Neuron (in vitro differentiated cells): ENCODE measurements around the gene VAV2.

Experiments
- H2AFZ ChIP-seq: one replicate; pipeline ENCODE4 v1.6.1; 2013; ENCODE audit warnings: low read depth, mild to moderate bottlenecking, inconsistent platforms, low read length, moderate library complexity
- H3K27me3 ChIP-seq: one replicate; pipeline ENCODE4 v1.6.1; 2013; ENCODE audit warnings: low read length; ENCODE audit not compliant: insufficient read depth
- H3K36me3 ChIP-seq: one replicate; pipeline ENCODE4 v1.6.1; 2013; ENCODE audit warnings: low read length; ENCODE audit not compliant: insufficient read depth
- H3K4me1 ChIP-seq: one replicate; pipeline ENCODE4 v1.6.1; 2013; ENCODE audit warnings: low read length; ENCODE audit not compliant: insufficient read depth
- H3K4me3 ChIP-seq: 2 replicates; pipeline ENCODE4 v1.5.1; 2013; ENCODE audit warnings: mild to moderate bottlenecking, low read length, moderate library complexity
- H3K9me3 ChIP-seq: one replicate; pipeline ENCODE4 v1.6.1; 2013; ENCODE audit warnings: low read length

VAV2 gene

GRCh38 chr9:133718563-133719315 lies 273.4 kb downstream of the VAV2 start:
- Histone ChIP-seq H2AFZ (no peak overlapping the region), H3K27me3 (no peaks in the 10 kb centered on the region), H3K4me3 (no peak overlapping the region), H3K36me3 (no peaks in the 10 kb centered on the region), H3K9me3 (no peaks in the 10 kb centered on the region), H3K4me1 (peaks cover 4% of the 10 kb centered on the region)

GRCh38 chr9:133717113-133718031 lies 274.8 kb downstream of the VAV2 start:
- H2AFZ ChIP-seq: no peak overlapping the region
- H3K4me3 ChIP-seq: no peak overlapping the region
- H3K36me3 ChIP-seq: no peaks in the 10 kb centered on the region
- peaks cover 4% of the 10 kb centered on the region for H3K4me1 ChIP-seq
- H3K9me3 ChIP-seq: no peaks in the 10 kb centered on the region
- no peaks in the 10 kb centered on the region for H3K27me3 ChIP-seq

GRCh38 chr9:133716564-133717112 lies 275.5 kb downstream of the VAV2 start:
- no peaks in the 10 kb centered on the region for H3K36me3 ChIP-seq
- H3K9me3 ChIP-seq: no peaks in the 10 kb centered on the region
- no peaks in the 10 kb centered on the region for H3K27me3 ChIP-seq
- H3K4me3 ChIP-seq: no peak overlapping the region
- peaks cover 6% of the 10 kb centered on the region for H3K4me1 ChIP-seq
- H2AFZ ChIP-seq: no peak overlapping the region

- peaks cover 6% of the 10 kb centered on the region for H3K4me1 ChIP-seq
- H3K27me3 ChIP-seq: no peaks in the 10 kb centered on the region
- H3K4me3 ChIP-seq: no peak overlapping the region
- H3K9me3 ChIP-seq: no peaks in the 10 kb centered on the region
- no peak overlapping the region for H2AFZ ChIP-seq
- no peaks in the 10 kb centered on the region for H3K36me3 ChIP-seq
These were observed 276.1 kb downstream of the VAV2 start for GRCh38 chr9:133715866-133716563.

- H3K4me1 ChIP-seq: peaks cover 6% of the 10 kb centered on the region
- no peaks in the 10 kb centered on the region for H3K9me3 ChIP-seq
- no peak overlapping the region for H2AFZ ChIP-seq
- no peaks in the 10 kb centered on the region for H3K36me3 ChIP-seq
- no peaks in the 10 kb centered on the region for H3K27me3 ChIP-seq
- no peak overlapping the region for H3K4me3 ChIP-seq
These were observed 276.7 kb downstream of the VAV2 start for GRCh38 chr9:133715295-133715865.

- Histone ChIP-seq H3K4me3 (no peak overlapping the region), H3K4me1 (peaks cover 6% of the 10 kb centered on the region), H3K36me3 (no peaks in the 10 kb centered on the region)
These were observed 277.4 kb downstream of the VAV2 start for GRCh38 chr9:133714606-133715294.

GRCh38 chr9:133713960-133714495 lies 278.1 kb downstream of the VAV2 start:
- H3K4me3 ChIP-seq: no peak overlapping the region
- peaks cover 6% of the 10 kb centered on the region for H3K4me1 ChIP-seq
- H2AFZ ChIP-seq: no peak overlapping the region

More at GRCh38 chr9:133714606-133715294, 277.4 kb downstream of the VAV2 start:
- no peak overlapping the region for H2AFZ ChIP-seq
- no peaks in the 10 kb centered on the region for H3K27me3 ChIP-seq
- no peaks in the 10 kb centered on the region for H3K9me3 ChIP-seq

GRCh38 chr9:133713150-133713959 lies 278.8 kb downstream of the VAV2 start:
- Histone ChIP-seq H3K9me3 (no peaks in the 10 kb centered on the region), H3K36me3 (no peaks in the 10 kb centered on the region), H2AFZ (no peak overlapping the region), H3K4me1 (peaks cover 6% of the 10 kb centered on the region), H3K4me3 (no peak overlapping the region), H3K27me3 (no peaks in the 10 kb centered on the region)

More at GRCh38 chr9:133713960-133714495, 278.1 kb downstream of the VAV2 start:
- no peaks in the 10 kb centered on the region for H3K9me3 ChIP-seq
- H3K27me3 ChIP-seq: no peaks in the 10 kb centered on the region
- H3K36me3 ChIP-seq: no peaks in the 10 kb centered on the region

- Histone ChIP-seq H3K27me3 (no peaks in the 10 kb centered on the region), H3K9me3 (no peaks in the 10 kb centered on the region), H2AFZ (no peak overlapping the region), H3K36me3 (no peaks in the 10 kb centered on the region), H3K4me3 (no peak overlapping the region), H3K4me1 (peaks cover 6% of the 10 kb centered on the region)
These were observed 279.7 kb downstream of the VAV2 start for GRCh38 chr9:133712221-133713100.
